ENCODE measurements around the gene NCAPG.

- TF ChIP-seq CTCF (IDR thresholded peaks at IDR 0.05; ENCODE audit: low read depth, low read length, missing input control) (peak; percentile 51), GABPA (IDR thresholded peaks at IDR 0.05 in 1 of 2, conservative IDR thresholded peaks at IDR 0.05 in 1 of 2) (no peak), TAF1 (conservative IDR thresholded peaks at IDR 0.05) (no peak), REST (IDR thresholded peaks at IDR 0.05) (no peak), EGR1 (IDR thresholded peaks at IDR 0.05; ENCODE audit: low read depth in 2 of 2) (no peak)
Observed at GRCh38 chr4:17817027-17817426, 6.2 kb downstream of the NCAPG start.

Measured in liver (tissue), 3 donors.